H54 (cell line): ENCODE data around the gene SLC39A13.

ENCODE experiments used
- DNase-seq: peaks from one replicate; pipeline ENCODE4 v3.0.0; 2011; ENCODE audit warnings: low spot score, mixed read lengths; ENCODE audit not compliant: insufficient read length
- FAIRE-seq: peaks from 3 replicates; lab custom pipeline; 2011; peaks lifted over from hg19 to GRCh38; lab: Jason Lieb, UNC
- POLR2A ChIP-seq: IDR thresholded peaks from 2 replicates; pipeline ENCODE4 v1.6.1; 2011; ENCODE audit warnings: low read depth, mild to moderate bottlenecking, low read length

Gene SLC39A13

GRCh38 chr11:47403135-47403534, 5.3 kb upstream of the SLC39A13 start:
- TF ChIP-seq POLR2A = no peak
- FAIRE-seq = no peak
- DNase-seq = no peak

DNA sequence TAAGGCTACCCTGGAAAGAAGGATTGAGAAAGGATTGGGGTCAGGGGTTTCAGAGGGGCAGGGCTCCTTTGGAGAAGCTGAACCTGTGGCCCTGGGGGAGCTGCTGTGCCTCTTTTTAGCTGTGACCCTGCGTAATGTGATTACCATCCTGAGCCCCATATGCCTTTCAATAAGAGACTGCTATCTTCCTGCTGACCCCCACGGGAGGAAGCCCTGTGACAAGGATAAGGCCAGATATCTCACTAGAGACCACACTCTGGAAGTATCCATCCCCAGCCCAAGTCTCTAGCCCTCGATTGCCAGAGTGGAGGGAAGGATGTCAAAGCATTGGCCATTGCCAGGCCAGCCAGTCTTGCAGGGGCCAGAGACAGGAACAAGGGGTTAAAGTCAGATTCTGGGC, 4.8 kb upstream of the SLC39A13 start:
- no peak for TF ChIP-seq POLR2A
- DNase-seq = no peak
- FAIRE-seq = no peak

DNA sequence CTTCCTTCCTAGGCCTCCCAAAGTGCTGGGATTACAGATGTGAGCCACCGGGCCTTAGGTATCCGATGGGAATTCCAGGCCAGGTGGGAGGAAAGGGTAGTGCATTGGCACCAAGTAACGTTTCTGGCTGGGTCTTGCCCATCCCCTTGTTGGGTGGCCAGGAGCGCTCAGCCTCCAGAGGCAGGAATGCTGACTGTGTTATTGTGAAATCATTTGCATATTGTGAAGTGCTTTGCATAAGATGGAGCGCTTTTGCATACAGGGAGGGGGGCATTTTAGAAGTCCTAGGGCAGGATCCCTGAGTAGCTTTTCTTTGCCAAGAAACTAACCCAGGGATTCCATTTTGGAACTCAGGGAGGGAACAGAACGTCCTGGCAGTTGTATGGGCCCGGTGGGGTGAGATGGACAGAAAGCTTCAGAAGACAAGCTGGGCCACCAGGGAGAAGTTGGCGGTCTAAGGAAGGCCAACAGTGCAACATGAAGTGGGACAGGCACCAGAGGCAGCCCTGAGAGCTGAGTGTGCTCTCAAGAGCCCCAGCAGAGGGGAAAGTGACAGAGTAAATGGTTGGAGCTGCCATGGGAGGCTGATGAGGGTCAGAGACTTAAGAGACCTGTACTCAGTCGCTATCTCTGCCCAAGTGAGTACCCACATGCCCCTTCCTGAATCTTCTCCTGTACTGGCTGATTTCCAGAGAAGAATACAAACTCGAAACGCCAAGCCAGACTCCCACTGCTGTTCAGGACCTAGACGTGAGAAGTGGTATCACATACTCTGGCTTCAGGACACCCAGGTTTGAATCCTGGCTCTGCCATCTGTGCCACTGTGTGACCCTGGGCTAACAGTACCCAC, 1.3 kb upstream of the SLC39A13 start:
- no peak for FAIRE-seq
- DNase-seq = no peak
- TF ChIP-seq POLR2A = no peak

- TF ChIP-seq POLR2A = peak; percentile 41; the same call in 1 of the 2 replicates
- FAIRE-seq (peak; percentile 11), DNase-seq (peak; percentile 99)
These were observed 429 bp downstream of the SLC39A13 start for GRCh38 chr11:47408598-47409439.

GRCh38 chr11:47409440-47410369, 1.3 kb downstream of the SLC39A13 start:
- DNase-seq = no peak
- TF ChIP-seq POLR2A = no peak
- FAIRE-seq = no peak

DNA sequence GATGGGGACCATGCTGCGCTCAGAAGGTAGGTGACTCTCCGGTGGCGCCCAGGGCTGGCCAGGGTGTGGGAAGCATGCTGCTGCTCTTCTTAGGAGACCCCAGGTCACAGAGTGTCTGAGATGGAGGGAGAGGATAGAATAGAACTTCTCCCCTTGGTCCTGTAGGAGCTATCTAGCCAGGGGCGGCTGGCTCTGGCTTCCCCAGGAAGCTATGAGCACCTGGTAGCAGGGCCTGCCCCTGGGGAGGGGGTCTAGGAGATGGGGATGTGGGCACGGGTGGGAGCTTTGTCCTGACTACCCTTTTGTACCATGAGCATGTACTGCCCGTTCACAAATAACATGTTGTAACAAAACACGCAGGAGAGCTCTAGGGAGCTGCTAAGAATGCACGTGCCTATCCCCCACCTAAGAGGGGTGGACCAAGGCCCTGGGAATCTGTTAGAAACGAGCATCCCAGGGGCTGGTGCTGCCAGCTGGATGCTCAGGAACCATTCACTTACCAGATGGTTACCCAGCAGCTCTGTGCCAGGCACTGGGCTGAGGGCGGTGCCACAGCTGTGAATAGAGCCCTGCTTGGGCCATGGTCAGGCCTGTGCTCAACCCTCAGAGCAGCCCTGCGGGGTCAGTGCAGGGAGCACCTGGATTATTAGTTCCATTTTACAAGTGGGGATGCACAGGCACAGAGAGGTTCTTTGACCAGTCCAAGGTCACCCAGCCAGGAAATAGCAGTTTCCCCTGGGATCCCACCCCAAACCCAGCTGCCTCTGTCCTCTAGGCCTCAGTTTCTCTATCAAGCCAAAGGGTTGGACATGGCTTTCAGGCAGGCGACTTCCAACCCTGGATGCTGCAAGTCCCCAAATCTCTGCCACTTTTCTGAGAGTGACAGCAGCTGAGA, 2.2 kb downstream of the SLC39A13 start:
- no peak for TF ChIP-seq POLR2A
- no peak for FAIRE-seq
- no peak for DNase-seq

DNA sequence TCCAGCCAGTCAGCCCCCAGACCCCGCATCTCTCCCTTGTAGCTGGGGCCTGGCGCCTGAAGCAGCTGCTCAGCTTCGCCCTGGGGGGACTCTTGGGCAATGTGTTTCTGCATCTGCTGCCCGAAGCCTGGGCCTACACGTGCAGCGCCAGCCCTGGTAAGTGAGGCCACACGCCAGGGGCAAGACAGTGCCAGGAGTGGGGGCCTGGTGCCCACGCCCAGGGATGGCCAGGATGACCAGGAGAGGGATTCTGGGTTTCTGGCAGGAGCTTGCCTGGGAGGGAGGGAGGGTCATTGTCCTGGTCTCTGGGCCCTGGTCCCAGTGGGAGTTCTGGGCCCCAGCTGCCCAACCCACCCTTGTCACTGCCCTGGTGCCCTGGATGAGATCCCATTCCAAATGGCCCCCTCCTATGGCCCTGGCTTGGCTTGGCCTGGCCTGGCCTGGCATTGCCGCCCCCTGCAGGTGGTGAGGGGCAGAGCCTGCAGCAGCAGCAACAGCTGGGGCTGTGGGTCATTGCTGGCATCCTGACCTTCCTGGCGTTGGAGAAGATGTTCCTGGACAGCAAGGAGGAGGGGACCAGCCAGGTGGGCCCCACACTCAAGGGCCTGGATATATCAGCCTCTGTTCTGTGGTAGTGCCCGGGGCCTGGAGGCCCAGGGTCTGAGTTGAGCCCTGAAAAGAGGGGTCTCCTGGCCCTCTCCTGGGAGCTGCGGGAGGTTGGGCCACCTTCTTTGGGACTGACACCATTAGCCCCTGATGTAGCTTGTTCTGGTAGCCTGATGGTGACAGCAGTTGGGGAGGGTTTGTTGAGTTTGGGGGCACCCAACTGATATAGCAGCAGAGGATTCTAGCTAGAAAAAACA, 3.7 kb downstream of the SLC39A13 start:
- DNase-seq (peak; percentile 71), FAIRE-seq (no peak)
- no peak for TF ChIP-seq POLR2A

- FAIRE-seq (no peak), DNase-seq (no peak)
- no peak for TF ChIP-seq POLR2A
These were observed 5.0 kb downstream of the SLC39A13 start for GRCh38 chr11:47413351-47413750.

- no peak for FAIRE-seq
- TF ChIP-seq POLR2A = no peak
- no peak for DNase-seq
These were observed 5.7 kb downstream of the SLC39A13 start for GRCh38 chr11:47413908-47414684.

DNA sequence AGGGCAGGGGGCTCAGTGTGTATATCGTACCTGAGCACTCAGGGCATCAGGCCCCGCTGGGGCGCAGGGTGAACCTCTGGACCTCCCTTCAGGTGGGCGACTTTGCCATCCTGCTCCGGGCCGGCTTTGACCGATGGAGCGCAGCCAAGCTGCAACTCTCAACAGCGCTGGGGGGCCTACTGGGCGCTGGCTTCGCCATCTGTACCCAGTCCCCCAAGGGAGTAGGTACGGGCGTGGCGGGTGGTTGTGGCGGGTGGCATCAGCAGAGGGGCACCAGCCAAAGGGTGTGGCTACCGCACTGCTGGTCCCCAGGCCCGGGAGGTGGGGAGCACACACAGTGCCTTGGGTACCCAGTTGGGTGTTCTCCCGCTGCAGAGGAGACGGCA, 6.3 kb downstream of the SLC39A13 start:
- FAIRE-seq = no peak
- no peak for DNase-seq
- TF ChIP-seq POLR2A = no peak

GRCh38 chr11:47415091-47415854, 6.9 kb downstream of the SLC39A13 start:
- TF ChIP-seq POLR2A = 0 out of 2 replicates have a peak, but pooled peaks have one; percentile 28
- FAIRE-seq (no peak), DNase-seq (no peak)
